ENCODE data around the gene POLN. TPM values are rescaled to one million over a fixed set of nuclear protein-coding genes. Genes with fewer than 3 reads are reported as not detected.

Gene POLN
- total and polyA plus RNA-seq, 2 experiments from 2014 or later, result 1.8 to 4.0 TPM

GRCh38 chr4:2060611-2061185, 181.2 kb downstream of the POLN start:
- peak overlapping the region; percentile 78 for H3K4me2 ChIP-seq
- H4K20me1 ChIP-seq (replicated peaks; ENCODE audit: insufficient read depth), result no peaks in the 10 kb centered on the region; the same call in 1 of the 2 replicates
- H3K9me3 Mint-ChIP-seq, result no peaks in the 10 kb centered on the region
- ATAC-seq (peak; percentile 80), DNase-seq (ENCODE audit: low spot score) (peak; percentile 84)
- no peaks in the 10 kb centered on the region for H3K36me3 ChIP-seq (ENCODE audit: insufficient read depth)
- H3F3A ChIP-seq (replicated peaks; ENCODE audit: low read depth), result 0 out of 2 replicates have a peak, but pooled peaks cover 6% of the 10 kb centered on the region
- H3K27ac Mint-ChIP-seq, result no peak overlapping the region
- H3K27me3 ChIP-seq (ENCODE audit: insufficient read depth), result peaks cover 54% of the 10 kb centered on the region
- peaks cover 3% of the 10 kb centered on the region; the same call in 1 of the 3 replicates for H3K36me3 Mint-ChIP-seq (ENCODE audit: low read depth)
- H3K27ac ChIP-seq (ENCODE audit: low read depth), result no peak overlapping the region
- TF ChIP-seq CREB1 (CRISPR knock-in tag; IDR thresholded peaks at IDR 0.05; ENCODE audit: low read depth), result 0 out of 2 replicates have a peak, but pooled peaks have one; percentile 18
- TF ChIP-seq, protein P1, sequence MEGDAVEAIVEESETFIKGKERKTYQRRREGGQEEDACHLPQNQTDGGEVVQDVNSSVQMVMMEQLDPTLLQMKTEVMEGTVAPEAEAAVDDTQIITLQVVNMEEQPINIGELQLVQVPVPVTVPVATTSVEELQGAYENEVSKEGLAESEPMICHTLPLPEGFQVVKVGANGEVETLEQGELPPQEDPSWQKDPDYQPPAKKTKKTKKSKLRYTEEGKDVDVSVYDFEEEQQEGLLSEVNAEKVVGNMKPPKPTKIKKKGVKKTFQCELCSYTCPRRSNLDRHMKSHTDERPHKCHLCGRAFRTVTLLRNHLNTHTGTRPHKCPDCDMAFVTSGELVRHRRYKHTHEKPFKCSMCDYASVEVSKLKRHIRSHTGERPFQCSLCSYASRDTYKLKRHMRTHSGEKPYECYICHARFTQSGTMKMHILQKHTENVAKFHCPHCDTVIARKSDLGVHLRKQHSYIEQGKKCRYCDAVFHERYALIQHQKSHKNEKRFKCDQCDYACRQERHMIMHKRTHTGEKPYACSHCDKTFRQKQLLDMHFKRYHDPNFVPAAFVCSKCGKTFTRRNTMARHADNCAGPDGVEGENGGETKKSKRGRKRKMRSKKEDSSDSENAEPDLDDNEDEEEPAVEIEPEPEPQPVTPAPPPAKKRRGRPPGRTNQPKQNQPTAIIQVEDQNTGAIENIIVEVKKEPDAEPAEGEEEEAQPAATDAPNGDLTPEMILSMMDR (conservative IDR thresholded peaks at IDR 0.05; ENCODE audit: low read depth in 2 of 2), result no peak
- H3K27me3 Mint-ChIP-seq (ENCODE audit: insufficient read depth, low read depth, poor library complexity), result peaks cover 41% of the 10 kb centered on the region
- H3K4me1 ChIP-seq (ENCODE audit: insufficient read depth), result no peaks in the 10 kb centered on the region; the same call in 1 of the 2 replicates
- no peak overlapping the region for H2AFZ ChIP-seq
- H3K79me2 ChIP-seq (replicated peaks; ENCODE audit: insufficient read depth), result no peaks in the 10 kb centered on the region
- H3K9me2 ChIP-seq (ENCODE audit: insufficient read depth), result no peaks in the 10 kb centered on the region
- H3K4me3 Mint-ChIP-seq, result peak overlapping the region; percentile 61; the same call in 2 of the 3 replicates
- peaks cover 4% of the 10 kb centered on the region; the same call in 2 of the 3 replicates for H3K4me1 Mint-ChIP-seq
- peak overlapping the region; percentile 54 for H3K4me3 ChIP-seq

DNA sequence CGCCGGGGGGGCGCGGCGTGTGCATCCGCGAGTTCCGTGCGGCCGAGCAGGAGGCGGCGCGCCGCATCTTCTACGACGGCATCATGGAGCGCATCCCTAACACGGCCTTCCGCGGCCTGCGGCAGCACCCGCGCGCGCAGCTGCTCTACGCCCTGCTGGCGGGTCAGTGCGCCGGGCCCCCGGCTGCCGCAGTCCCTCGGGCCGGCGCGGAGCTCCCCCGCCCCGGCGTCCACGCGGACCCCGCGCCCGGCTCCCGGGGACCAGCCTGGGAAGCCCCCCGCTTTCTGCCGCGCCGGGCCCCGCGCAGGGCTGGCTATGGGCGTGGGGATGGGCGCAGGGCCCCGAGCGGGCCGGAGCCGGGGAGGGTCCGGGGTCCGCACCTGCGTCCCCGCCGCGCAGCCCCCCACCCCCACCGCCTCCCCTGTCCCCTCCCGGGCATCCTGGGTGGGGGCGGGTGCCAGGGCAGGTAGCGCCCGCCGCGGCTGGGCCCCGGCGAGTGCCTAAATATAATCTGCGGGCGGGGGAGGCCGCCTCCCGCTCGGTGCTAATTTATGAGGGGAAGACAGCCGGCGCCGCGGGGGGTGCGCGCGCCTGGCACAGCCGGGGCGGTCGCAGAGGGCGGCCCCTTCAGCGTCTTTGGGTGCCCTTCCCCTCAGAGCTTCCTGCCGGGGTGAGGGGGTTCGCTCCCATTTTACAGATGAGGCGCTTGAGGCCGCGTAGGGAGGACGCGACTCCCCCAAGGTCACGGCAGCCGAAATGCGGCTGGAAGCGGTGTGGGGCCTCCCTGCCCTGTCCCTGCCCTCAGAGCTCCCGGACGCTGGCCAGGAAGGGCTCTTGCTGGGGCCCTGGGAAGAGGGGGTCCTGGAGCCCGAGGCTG, 182.0 kb downstream of the POLN start:
- no peaks in the 10 kb centered on the region for H3K36me3 ChIP-seq (ENCODE audit: insufficient read depth)
- H3K4me3 ChIP-seq, result peak overlapping the region; percentile 54
- H3K79me2 ChIP-seq (replicated peaks; ENCODE audit: insufficient read depth), result no peaks in the 10 kb centered on the region
- H3K27me3 Mint-ChIP-seq (ENCODE audit: insufficient read depth, low read depth, poor library complexity), result peaks cover 47% of the 10 kb centered on the region
- H3K4me1 ChIP-seq (ENCODE audit: insufficient read depth), result no peaks in the 10 kb centered on the region; the same call in 1 of the 2 replicates
- no peak overlapping the region for H2AFZ ChIP-seq
- H3K27me3 ChIP-seq (ENCODE audit: insufficient read depth), result peaks cover 62% of the 10 kb centered on the region
- H3K27ac ChIP-seq (ENCODE audit: low read depth), result no peak overlapping the region
- H3K27ac Mint-ChIP-seq, result no peak overlapping the region
- DNase-seq (ENCODE audit: low spot score) (peak; percentile 54), ATAC-seq (peak; percentile 3)
- peak overlapping the region; percentile 78 for H3K4me2 ChIP-seq
- H4K20me1 ChIP-seq (replicated peaks; ENCODE audit: insufficient read depth), result no peaks in the 10 kb centered on the region; the same call in 1 of the 2 replicates
- H3K36me3 Mint-ChIP-seq (ENCODE audit: low read depth), result peaks cover 3% of the 10 kb centered on the region; the same call in 1 of the 3 replicates
- no peaks in the 10 kb centered on the region for H3K9me3 Mint-ChIP-seq
- H3K4me3 Mint-ChIP-seq, result peak overlapping the region; percentile 61; the same call in 2 of the 3 replicates
- 0 out of 2 replicates have a peak, but pooled peaks cover 6% of the 10 kb centered on the region for H3F3A ChIP-seq (replicated peaks; ENCODE audit: low read depth)
- H3K4me1 Mint-ChIP-seq, result peaks cover 4% of the 10 kb centered on the region; the same call in 2 of the 3 replicates
- H3K9me2 ChIP-seq (ENCODE audit: insufficient read depth), result no peaks in the 10 kb centered on the region
- TF ChIP-seq EZH2phosphoT487 (IDR thresholded peaks at IDR 0.05; ENCODE audit: unreplicated experiment) (no peak), EZH2 (IDR thresholded peaks at IDR 0.05; ENCODE audit: low read depth, unreplicated experiment) (no peak), CREB1 (CRISPR knock-in tag; IDR thresholded peaks at IDR 0.05; ENCODE audit: low read depth) (peak; percentile 5; the same call in 1 of the 2 replicates), ZNF114 (CRISPR knock-in tag; IDR thresholded peaks at IDR 0.05) (no peak)
- TF ChIP-seq, protein P2, sequence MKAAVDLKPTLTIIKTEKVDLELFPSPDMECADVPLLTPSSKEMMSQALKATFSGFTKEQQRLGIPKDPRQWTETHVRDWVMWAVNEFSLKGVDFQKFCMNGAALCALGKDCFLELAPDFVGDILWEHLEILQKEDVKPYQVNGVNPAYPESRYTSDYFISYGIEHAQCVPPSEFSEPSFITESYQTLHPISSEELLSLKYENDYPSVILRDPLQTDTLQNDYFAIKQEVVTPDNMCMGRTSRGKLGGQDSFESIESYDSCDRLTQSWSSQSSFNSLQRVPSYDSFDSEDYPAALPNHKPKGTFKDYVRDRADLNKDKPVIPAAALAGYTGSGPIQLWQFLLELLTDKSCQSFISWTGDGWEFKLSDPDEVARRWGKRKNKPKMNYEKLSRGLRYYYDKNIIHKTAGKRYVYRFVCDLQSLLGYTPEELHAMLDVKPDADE (IDR thresholded peaks at IDR 0.05), result no peak
- TF ChIP-seq, protein P3, sequence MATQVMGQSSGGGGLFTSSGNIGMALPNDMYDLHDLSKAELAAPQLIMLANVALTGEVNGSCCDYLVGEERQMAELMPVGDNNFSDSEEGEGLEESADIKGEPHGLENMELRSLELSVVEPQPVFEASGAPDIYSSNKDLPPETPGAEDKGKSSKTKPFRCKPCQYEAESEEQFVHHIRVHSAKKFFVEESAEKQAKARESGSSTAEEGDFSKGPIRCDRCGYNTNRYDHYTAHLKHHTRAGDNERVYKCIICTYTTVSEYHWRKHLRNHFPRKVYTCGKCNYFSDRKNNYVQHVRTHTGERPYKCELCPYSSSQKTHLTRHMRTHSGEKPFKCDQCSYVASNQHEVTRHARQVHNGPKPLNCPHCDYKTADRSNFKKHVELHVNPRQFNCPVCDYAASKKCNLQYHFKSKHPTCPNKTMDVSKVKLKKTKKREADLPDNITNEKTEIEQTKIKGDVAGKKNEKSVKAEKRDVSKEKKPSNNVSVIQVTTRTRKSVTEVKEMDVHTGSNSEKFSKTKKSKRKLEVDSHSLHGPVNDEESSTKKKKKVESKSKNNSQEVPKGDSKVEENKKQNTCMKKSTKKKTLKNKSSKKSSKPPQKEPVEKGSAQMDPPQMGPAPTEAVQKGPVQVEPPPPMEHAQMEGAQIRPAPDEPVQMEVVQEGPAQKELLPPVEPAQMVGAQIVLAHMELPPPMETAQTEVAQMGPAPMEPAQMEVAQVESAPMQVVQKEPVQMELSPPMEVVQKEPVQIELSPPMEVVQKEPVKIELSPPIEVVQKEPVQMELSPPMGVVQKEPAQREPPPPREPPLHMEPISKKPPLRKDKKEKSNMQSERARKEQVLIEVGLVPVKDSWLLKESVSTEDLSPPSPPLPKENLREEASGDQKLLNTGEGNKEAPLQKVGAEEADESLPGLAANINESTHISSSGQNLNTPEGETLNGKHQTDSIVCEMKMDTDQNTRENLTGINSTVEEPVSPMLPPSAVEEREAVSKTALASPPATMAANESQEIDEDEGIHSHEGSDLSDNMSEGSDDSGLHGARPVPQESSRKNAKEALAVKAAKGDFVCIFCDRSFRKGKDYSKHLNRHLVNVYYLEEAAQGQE (IDR thresholded peaks at IDR 0.05; ENCODE audit: unreplicated experiment), result no peak
